NCI-H2227 (cell line): ENCODE data around the gene OR4F29.
"Not testable (repeated sequence)": the region's sequence is repeated elsewhere in the genome, so short reads cannot be mapped to it uniquely, and the experiment has no call there.

Source experiments
- DNase-seq: peaks from one replicate; lab custom pipeline; 2025; ENCODE audit not compliant: unreplicated experiment; lab: John Stamatoyannopoulos, UW

Gene OR4F29

GRCh38 chr1:451578-451977 is at the start of gene OR4F29:
OR4F29 (minus strand) TSS chr1:451678; CDS start chr1:451678, 0 bp downstream.
- not testable (repeated sequence) for DNase-seq
